WERI-Rb-1 (cell line): ENCODE data around the gene SF3A1.

ENCODE experiments used
- DNase-seq: peaks from one replicate; pipeline ENCODE4 v3.0.0-alpha.2; 2020
- H3K27ac ChIP-seq: fragments of 250-450 bp; sonication (Bioruptor Pico); 2 replicates; pipeline ENCODE4 v1.5.1; 2020; ENCODE audit warnings: mild to moderate bottlenecking, moderate library complexity
- H3K27me3 ChIP-seq: fragments of 250-450 bp; sonication (Bioruptor Pico); 2 replicates; pipeline ENCODE4 v1.5.1; 2021; ENCODE audit warnings: mild to moderate bottlenecking, low read depth, moderate library complexity; ENCODE audit not compliant: insufficient read depth, severe bottlenecking
- H3K36me3 ChIP-seq: fragments of 250-450 bp; sonication (Bioruptor Pico); 2 replicates; pipeline ENCODE4 v1.5.1; 2020; ENCODE audit warnings: mild to moderate bottlenecking, moderate library complexity
- H3K4me3 ChIP-seq: 2 replicates; pipeline ENCODE4 v1.5.1; 2011; ENCODE audit warnings: low read depth, mild to moderate bottlenecking, control low read depth, low read length
- H3K9me3 ChIP-seq: fragments of 250-450 bp; sonication (Bioruptor Pico); 2 replicates; pipeline ENCODE4 v1.5.1; 2021; ENCODE audit warnings: mild to moderate bottlenecking, moderate library complexity; ENCODE audit not compliant: severe bottlenecking
- CTCF ChIP-seq: IDR thresholded peaks from 2 replicates; pipeline ENCODE4 v1.5.1; 2011; ENCODE audit warnings: low read depth, mild to moderate bottlenecking, control low read depth, inconsistent platforms, low read length

The SF3A1 gene

GRCh38 chr22:30321461-30321860 is 35.2 kb downstream of the SF3A1 start:
- no peaks in the 10 kb centered on the region for H3K27me3 ChIP-seq
- no peak for TF ChIP-seq CTCF
- no peak for DNase-seq
- no peaks in the 10 kb centered on the region for H3K9me3 ChIP-seq
- no peak overlapping the region for H3K27ac ChIP-seq
- peaks cover 19% of the 10 kb centered on the region for H3K36me3 ChIP-seq
- no peak overlapping the region for H3K4me3 ChIP-seq

GRCh38 chr22:30320021-30320556 is 36.6 kb downstream of the SF3A1 start:
- H3K27me3 ChIP-seq, result no peaks in the 10 kb centered on the region
- DNase-seq, result no peak
- no peak for TF ChIP-seq CTCF
- H3K36me3 ChIP-seq, result peaks cover 19% of the 10 kb centered on the region
- H3K27ac ChIP-seq, result no peak overlapping the region
- no peak overlapping the region for H3K4me3 ChIP-seq
- no peaks in the 10 kb centered on the region for H3K9me3 ChIP-seq

- TF ChIP-seq CTCF, result no peak
- Histone ChIP-seq H3K9me3 (no peaks in the 10 kb centered on the region), H3K4me3 (no peak overlapping the region), H3K36me3 (peaks cover 19% of the 10 kb centered on the region), H3K27ac (no peak overlapping the region), H3K27me3 (no peaks in the 10 kb centered on the region)
- no peak for DNase-seq
These were observed 37.8 kb downstream of the SF3A1 start for GRCh38 chr22:30318799-30319419.

- Histone ChIP-seq H3K27me3 (no peaks in the 10 kb centered on the region), H3K9me3 (no peaks in the 10 kb centered on the region), H3K4me3 (no peak overlapping the region), H3K27ac (no peak overlapping the region), H3K36me3 (peaks cover 12% of the 10 kb centered on the region)
- TF ChIP-seq CTCF, result no peak
- DNase-seq, result no peak
These were observed 38.9 kb downstream of the SF3A1 start for GRCh38 chr22:30317778-30318177.

- DNase-seq, result no peak
- Histone ChIP-seq H3K27ac (no peak overlapping the region), H3K9me3 (no peaks in the 10 kb centered on the region), H3K27me3 (no peaks in the 10 kb centered on the region), H3K4me3 (no peak overlapping the region), H3K36me3 (peaks cover 11% of the 10 kb centered on the region)
- no peak for TF ChIP-seq CTCF
These were observed 40.6 kb downstream of the SF3A1 start for GRCh38 chr22:30315962-30316576.
